Spleen (tissue), 11 donors: ENCODE data around the gene APEH. TPM values are rescaled to one million over a fixed set of nuclear protein-coding genes. Genes with fewer than 3 reads are reported as not detected.

Experiments used
- DNase-seq: peaks from one replicate; pipeline ENCODE4 v3.0.0-alpha.2; 2020
- H3K27ac ChIP-seq, 8 donors: fragments of 200-600 bp; sonication (generic) in 7 of 8; 1 replicate in 4 of 8; 2 replicates in 4 of 8; pipeline versions ENCODE4 v1.5.0 to v1.8.0; 2016 to 2021; ENCODE audit warnings: inconsistent platforms in 4 of 8, mild to moderate bottlenecking in 4 of 8, moderate library complexity in 1 of 8
- H3K27me3 ChIP-seq, 7 donors: fragments of 200-600 bp; sonication (generic) in 6 of 7; replicated peaks in 1 of 7; 1 replicate in 4 of 7; 2 replicates in 3 of 7; pipeline versions ENCODE4 v1.5.0 to v1.8.0; 2016 to 2021; ENCODE audit warnings: inconsistent platforms in 3 of 7, mild to moderate bottlenecking in 1 of 7
- H3K36me3 ChIP-seq, 6 donors: fragments of 200-600 bp; sonication (generic) in 5 of 6; 1 replicate in 4 of 6; 2 replicates in 2 of 6; pipeline versions ENCODE4 v1.5.0 to v1.8.0; 2016 to 2021; ENCODE audit warnings: inconsistent platforms in 2 of 6
- H3K4me1 ChIP-seq, 6 donors: fragments of 200-600 bp; sonication (generic) in 5 of 6; 1 replicate in 3 of 6; 2 replicates in 3 of 6; pipeline versions ENCODE4 v1.5.0 to v1.8.0; 2016 to 2021; ENCODE audit warnings: inconsistent platforms in 3 of 6
- H3K4me3 ChIP-seq, 8 donors: fragments of 200-600 bp; sonication (generic) in 7 of 8; 1 replicate in 4 of 8; 2 replicates in 4 of 8; pipeline versions ENCODE4 v1.5.0 to v1.8.0; 2016 to 2021; ENCODE audit warnings: inconsistent platforms in 4 of 8, mild to moderate bottlenecking in 4 of 8, moderate library complexity in 2 of 8
- H3K9me3 ChIP-seq, 8 donors: fragments of 200-600 bp; sonication (generic) in 7 of 8; 1 replicate in 4 of 8; 2 replicates in 4 of 8; pipeline versions ENCODE4 v1.5.0 to v1.8.0; 2016 to 2021; ENCODE audit warnings: inconsistent platforms in 4 of 8
- POLR2A ChIP-seq, 3 donors: fragments of 450-650 bp; IDR thresholded peaks; one replicate each; pipeline ENCODE4 v1.5.1; 2017; ENCODE audit warnings: antibody characterized with exemption in 3 of 3, mild to moderate bottlenecking in 1 of 3
- POLR2AphosphoS5 ChIP-seq, 3 donors: sonication (generic); formaldehyde crosslinking; IDR thresholded peaks; one replicate each; pipeline ENCODE4 v1.5.1; 2017; ENCODE audit warnings: antibody characterized with exemption in 3 of 3
- WGBS, 5 donors: extraction: QIAGEN DNeasy Blood & Tissue Kit in 3 of 5; methylation state at CpG; one replicate each; pipeline versions ENCODE4 v1.1.5 to v1.1.7; 2013 to 2018; 5-methylcytosine and 5-hydroxymethylcytosine counted together
- intact Hi-C: fragments of 100-400 bp; cut with DNase I; formaldehyde crosslinking; loops from one replicate; pipeline ENCODE4 v1.15.0; 2023; ENCODE audit warnings: low total_unique reads
- polyA plus RNA-seq, 3 donors: library from polyadenylated mRNA; stranded (reverse); fragments of 200-250 nt; gene quantifications; one replicate each; pipeline ENCODE4 v1.2.1, GENCODE V29; 2013
- total RNA-seq, 7 donors: library from RNA; depleted of rRNA in 3 of 7; stranded (reverse); fragments of >200 nt in 3 of 7; fragmentation: NEBNext Ultra II Directional in 4 of 7; extraction: Animal tissue kit (Norgen Biotek cat#: 25700) in 4 of 7; gene quantifications; one replicate each; pipeline versions ENCODE4 v1.1.0 to v1.2.1, GENCODE V29; 2016 to 2021
- TF ChIP-seq, protein P1 (sequence below), 11 experiments: fragments of 200-600 bp in 7 of 11; fragments of 450-650 bp in 4 of 11; sonication (generic) in 4 of 11; IDR thresholded peaks in 8 of 11; conservative IDR thresholded peaks in 3 of 11; 1 replicate in 7 of 11; 2 replicates in 4 of 11; pipeline versions ENCODE4 v1.4.0 to v1.8.0; 2016 to 2021; ENCODE audit warnings: antibody characterized with exemption in 11 of 11, inconsistent platforms in 4 of 11, mild to moderate bottlenecking in 1 of 11
- donor health status: healthy with polysubstance abuse.
- donor health status: DM: no; HTN: no; CAD: no; lungs with moderate emphysema.
- donor health status: DM: no; HTN: no; CAD: no.
- donor health status: Bipolar disorder and iron deficiency.
- donor health status: healthy.
- donor health status: DM: no; HTN: no; CAD: no.
- donor health status: DM: yes; HTN: yes; CAD: no.

Gene APEH
- total and polyA plus RNA-seq, 10 donors, result 29.6 to 89.5 (median 66.2) TPM

DNA sequence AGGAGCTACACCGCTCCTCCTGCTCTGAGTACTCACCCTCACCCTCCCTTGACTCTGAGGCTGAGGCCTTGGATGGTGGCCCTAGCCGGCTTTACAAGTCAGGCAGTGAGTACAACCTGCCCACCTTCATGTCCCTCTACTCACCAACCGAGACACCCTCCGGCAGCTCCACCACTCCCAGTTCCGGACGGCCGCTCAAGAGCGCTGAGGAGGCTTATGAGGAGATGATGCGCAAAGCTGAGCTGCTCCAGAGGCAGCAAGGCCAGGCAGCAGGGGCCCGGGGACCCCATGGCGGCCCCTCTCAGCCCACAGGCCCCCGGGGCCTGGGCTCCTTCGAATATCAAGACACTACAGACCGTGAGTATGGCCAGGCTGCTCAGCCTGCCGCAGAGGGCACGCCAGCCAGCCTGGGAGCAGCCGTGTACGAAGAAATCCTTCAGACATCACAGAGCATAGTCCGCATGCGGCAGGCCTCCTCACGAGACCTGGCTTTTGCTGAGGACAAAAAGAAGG, 21.2 kb upstream of the APEH start:
- peaks cover 0 to 15% (median 0%) of the 10 kb centered on the region in 7 donors for H3K27me3 ChIP-seq
- no peaks in the 10 kb centered on the region for H3K9me3 ChIP-seq
- WGBS, 5 donors, result 78 to 93% (median 82%) methylated on average over 11 to 21 of the region's 21 CpGs
- H3K4me3 ChIP-seq, result no peak overlapping the region
- no peak for DNase-seq
- TF ChIP-seq, protein P1, sequence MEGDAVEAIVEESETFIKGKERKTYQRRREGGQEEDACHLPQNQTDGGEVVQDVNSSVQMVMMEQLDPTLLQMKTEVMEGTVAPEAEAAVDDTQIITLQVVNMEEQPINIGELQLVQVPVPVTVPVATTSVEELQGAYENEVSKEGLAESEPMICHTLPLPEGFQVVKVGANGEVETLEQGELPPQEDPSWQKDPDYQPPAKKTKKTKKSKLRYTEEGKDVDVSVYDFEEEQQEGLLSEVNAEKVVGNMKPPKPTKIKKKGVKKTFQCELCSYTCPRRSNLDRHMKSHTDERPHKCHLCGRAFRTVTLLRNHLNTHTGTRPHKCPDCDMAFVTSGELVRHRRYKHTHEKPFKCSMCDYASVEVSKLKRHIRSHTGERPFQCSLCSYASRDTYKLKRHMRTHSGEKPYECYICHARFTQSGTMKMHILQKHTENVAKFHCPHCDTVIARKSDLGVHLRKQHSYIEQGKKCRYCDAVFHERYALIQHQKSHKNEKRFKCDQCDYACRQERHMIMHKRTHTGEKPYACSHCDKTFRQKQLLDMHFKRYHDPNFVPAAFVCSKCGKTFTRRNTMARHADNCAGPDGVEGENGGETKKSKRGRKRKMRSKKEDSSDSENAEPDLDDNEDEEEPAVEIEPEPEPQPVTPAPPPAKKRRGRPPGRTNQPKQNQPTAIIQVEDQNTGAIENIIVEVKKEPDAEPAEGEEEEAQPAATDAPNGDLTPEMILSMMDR (IDR thresholded peaks at IDR 0.05 in 8 of 11, conservative IDR thresholded peaks at IDR 0.05 in 3 of 11), result no peak
- TF ChIP-seq POLR2A (IDR thresholded peaks at IDR 0.05), result no peak
- no peak for TF ChIP-seq POLR2AphosphoS5 (IDR thresholded peaks at IDR 0.05)
- H3K27ac ChIP-seq, result no peak overlapping the region
- no peaks in the 10 kb centered on the region for H3K36me3 ChIP-seq
- intact Hi-C loops, result no loop called here
- no peaks in the 10 kb centered on the region for H3K4me1 ChIP-seq

GRCh38 chr3:49653621-49654020, 20.5 kb upstream of the APEH start:
- no peak for DNase-seq
- no peak overlapping the region for H3K4me3 ChIP-seq
- no peaks in the 10 kb centered on the region for H3K36me3 ChIP-seq
- TF ChIP-seq POLR2A (IDR thresholded peaks at IDR 0.05), result no peak
- TF ChIP-seq, protein P1 (IDR thresholded peaks at IDR 0.05 in 8 of 11, conservative IDR thresholded peaks at IDR 0.05 in 3 of 11), result no peak
- TF ChIP-seq POLR2AphosphoS5 (IDR thresholded peaks at IDR 0.05), result no peak
- H3K9me3 ChIP-seq, result no peaks in the 10 kb centered on the region
- H3K4me1 ChIP-seq, result no peaks in the 10 kb centered on the region
- 75 to 87% (median 79%) methylated on average over 7 to 8 of the region's 8 CpGs for WGBS, 5 donors
- no peak overlapping the region for H3K27ac ChIP-seq
- intact Hi-C loops, result no loop called here
- peaks cover 0 to 16% (median 0%) of the 10 kb centered on the region in 7 donors for H3K27me3 ChIP-seq

DNA sequence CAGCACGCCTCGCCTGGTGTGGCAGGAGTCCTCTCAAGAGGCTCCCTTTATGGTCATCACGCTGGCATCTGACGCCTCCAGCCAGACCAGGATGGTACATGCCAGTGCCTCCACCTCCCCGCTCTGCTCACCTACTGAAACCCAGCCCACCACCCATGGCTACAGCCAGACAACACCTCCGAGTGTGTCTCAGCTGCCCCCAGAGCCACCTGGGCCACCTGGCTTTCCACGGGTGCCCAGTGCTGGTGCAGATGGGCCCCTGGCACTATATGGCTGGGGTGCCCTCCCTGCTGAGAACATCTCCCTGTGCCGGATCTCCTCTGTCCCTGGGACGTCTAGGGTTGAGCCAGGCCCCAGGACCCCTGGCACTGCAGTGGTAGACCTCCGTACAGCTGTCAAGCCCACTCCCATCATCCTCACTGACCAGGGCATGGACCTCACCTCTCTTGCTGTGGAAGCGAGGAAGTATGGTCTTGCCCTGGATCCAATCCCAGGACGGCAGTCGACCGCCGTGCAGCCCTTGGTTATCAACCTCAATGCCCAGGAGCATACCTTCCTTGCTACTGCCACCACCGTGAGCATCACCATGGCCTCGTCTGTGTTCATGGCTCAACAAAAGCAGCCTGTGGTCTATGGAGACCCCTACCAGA, 19.9 kb upstream of the APEH start:
- intact Hi-C loops, result no loop called here
- DNase-seq, result no peak
- Histone ChIP-seq H3K4me3 (no peak overlapping the region), H3K4me1 (no peaks in the 10 kb centered on the region), H3K27me3 (peaks cover 0 to 16% (median 0%) of the 10 kb centered on the region in 7 donors), H3K9me3 (no peaks in the 10 kb centered on the region), H3K27ac (no peak overlapping the region), H3K36me3 (no peaks in the 10 kb centered on the region)
- WGBS, 5 donors, result 87 to 95% (median 91%) methylated on average over 8 to 17 of the region's 17 CpGs
- TF ChIP-seq POLR2A (IDR thresholded peaks at IDR 0.05), result no peak
- no peak for TF ChIP-seq POLR2AphosphoS5 (IDR thresholded peaks at IDR 0.05)
- TF ChIP-seq, protein P1 (IDR thresholded peaks at IDR 0.05 in 8 of 11, conservative IDR thresholded peaks at IDR 0.05 in 3 of 11), result no peak

GRCh38 chr3:49654955-49655556, 19.1 kb upstream of the APEH start:
- intact Hi-C loops, result no loop called here
- no peak overlapping the region for H3K4me3 ChIP-seq
- WGBS, 5 donors, result 44 to 69% (median 55%) methylated on average over 7 to 10 of the region's 10 CpGs; no CpG with 5 or more reads in 1 of the 5 donors
- no peak for DNase-seq
- H3K9me3 ChIP-seq, result no peaks in the 10 kb centered on the region
- TF ChIP-seq POLR2A (IDR thresholded peaks at IDR 0.05), result no peak
- TF ChIP-seq POLR2AphosphoS5 (IDR thresholded peaks at IDR 0.05), result peak; percentile 54 to 76 (median 63)
- no peaks in the 10 kb centered on the region for H3K36me3 ChIP-seq
- H3K27ac ChIP-seq, result no peak overlapping the region
- H3K27me3 ChIP-seq, result peaks cover 0 to 16% (median 0%) of the 10 kb centered on the region in 7 donors
- no peaks in the 10 kb centered on the region for H3K4me1 ChIP-seq
